ENCODE data around the gene CDCA3. TPM values are rescaled to one million over a fixed set of nuclear protein-coding genes. Genes with fewer than 3 reads are reported as not detected.

The CDCA3 gene
- total and polyA plus RNA-seq, 2 of the 13 experiments (the other 11 are each of a cell fraction or from before 2014, with no cell fraction given): 32.7 to 56.5 TPM

GRCh38 chr12:6867413-6868210 lies 16.5 kb upstream of the CDCA3 start, which contains the start of gene TPI1:
Gene TPI1, plus strand, starts transcription at chr12:6867531. Its CDS starts 36 bp downstream, at chr12:6867567.
- peaks cover 45% of the 10 kb centered on the region for H3K4me1 ChIP-seq (ENCODE audit: insufficient read depth, low read length)
- FAIRE-seq (no peak), ATAC-seq (peak; percentile 73), DNase-seq (ENCODE audit: low spot score) (peak; percentile 39)
- H3K4me3 ChIP-seq (replicated peaks in 1 of 3; ENCODE audit: insufficient read depth in 1 of 3, low read depth in 2 of 3, low read length in 3 of 3): peak within 1 kb of the TSS; percentile 88 to 96 (median 92)
- no TSS peak for BruUV-seq (replicated peaks)
- H3K27me3 ChIP-seq (ENCODE audit: control insufficient read depth in 1 of 2, insufficient read depth in 2 of 2, low read length in 2 of 2): no peaks in the 10 kb centered on the region; a peak in 1 of 5 replicates
- H3K79me2 ChIP-seq (ENCODE audit: insufficient read depth, low read length): peaks cover 29% of the 10 kb centered on the region
- H3K27ac ChIP-seq (ENCODE audit: extremely low read length, insufficient read depth, low read length): peak within 1 kb of the TSS; percentile 87
- no peaks in the 10 kb centered on the region for H3K9me3 ChIP-seq (ENCODE audit: low read length)
- H2AFZ ChIP-seq (ENCODE audit: low read length): no peak within 1 kb of the TSS
- peak within 1 kb of the TSS; percentile 95 for H3K9ac ChIP-seq (ENCODE audit: insufficient read depth, low read depth, low read length)
- in situ Hi-C loops (cut with HindIII; ENCODE audit: extremely low pct_ligation_motif_present, low pct_unique_long_range_greater_than_20kb) (no loop called here), intact Hi-C loops (cut with micrococcal nuclease; ENCODE audit: unreplicated experiment) (loop anchor here (2.0 kb wide), 1 partner anchor 15 kb away; the partner anchor contains the start of gene USP5)
- POLR2A ChIA-PET: interaction anchor here (0.5 to 6.0 kb wide), 19 partner anchors 13 to 1039 kb away, joined by 3 to 132 read pairs (median 5); partner anchors contain the start of genes C12orf57, CDCA3, ENO2 and RNU7-1
- peak within 1 kb of the TSS; percentile 98 for H3K4me2 ChIP-seq (ENCODE audit: low read depth, low read length)
- H4K20me1 ChIP-seq (ENCODE audit: insufficient read depth, low read length): peaks cover 44% of the 10 kb centered on the region
- CTCF ChIA-PET (ENCODE audit: low intra/inter-chr PET ratio, low total read pairs): no interaction called here
- peaks cover 17 to 34% of the 10 kb centered on the region in 2 experiments for H3K36me3 ChIP-seq (replicated peaks in 1 of 2; ENCODE audit: control insufficient read depth in 1 of 2, insufficient read depth in 2 of 2, low read length in 2 of 2)
- WGBS (ENCODE audit: low lambda C conversion rate): 1% methylated on average over 17 of the region's 86 CpGs
- TF ChIP-seq REXO4 (CRISPR knock-in tag; IDR thresholded peaks at IDR 0.05; ENCODE audit: borderline replicate concordance) (no peak), FOXA3 (CRISPR knock-in tag; IDR thresholded peaks at IDR 0.05) (peak; percentile 12; the same call in 1 of the 2 replicates), ZNF431 (CRISPR knock-in tag; IDR thresholded peaks at IDR 0.05; ENCODE audit: borderline replicate concordance, low read depth) (no peak; the same call in 1 of the 2 replicates), TCF7 (IDR thresholded peaks at IDR 0.05; ENCODE audit: low read depth) (no peak), MED13 (CRISPR knock-in tag; IDR thresholded peaks at IDR 0.05) (peak; percentile 75; the same call in 1 of the 2 replicates), UBTF (CRISPR knock-in tag; IDR thresholded peaks at IDR 0.05) (peak; percentile 58; the same call in 1 of the 2 replicates), ZNF800 (CRISPR knock-in tag; IDR thresholded peaks at IDR 0.05) (no peak), CREB3 (CRISPR knock-in tag; IDR thresholded peaks at IDR 0.05) (no peak), ZMYM3 (CRISPR knock-in tag; IDR thresholded peaks at IDR 0.05) (no peak), ZBTB20 (CRISPR knock-in tag; IDR thresholded peaks at IDR 0.05; ENCODE audit: borderline replicate concordance, low read depth) (peak; percentile 74), HES4 (CRISPR knock-in tag; IDR thresholded peaks at IDR 0.05; ENCODE audit: borderline replicate concordance) (peak; percentile 57; the same call in 1 of the 2 replicates), NFE2L1 (CRISPR knock-in tag; IDR thresholded peaks at IDR 0.05; ENCODE audit: borderline replicate concordance) (no peak), NAIF1 (CRISPR knock-in tag; IDR thresholded peaks at IDR 0.05; ENCODE audit: borderline replicate concordance) (no peak), ZSCAN5A (CRISPR knock-in tag; IDR thresholded peaks at IDR 0.05; ENCODE audit: borderline replicate concordance) (no peak)

Measured in HepG2 (cell line).